NCI-H2029 treated with DMSO at 0.1 percent for 48 hours (cell line): ENCODE results near the gene TMEM175.
"Not testable (repeated sequence)": the region's sequence is repeated elsewhere in the genome, so short reads cannot be mapped to it uniquely, and the experiment has no call there.

Experiments used
- DNase-seq: peaks from one replicate; lab custom pipeline; 2025; lab: John Stamatoyannopoulos, UW

The TMEM175 gene

DNA sequence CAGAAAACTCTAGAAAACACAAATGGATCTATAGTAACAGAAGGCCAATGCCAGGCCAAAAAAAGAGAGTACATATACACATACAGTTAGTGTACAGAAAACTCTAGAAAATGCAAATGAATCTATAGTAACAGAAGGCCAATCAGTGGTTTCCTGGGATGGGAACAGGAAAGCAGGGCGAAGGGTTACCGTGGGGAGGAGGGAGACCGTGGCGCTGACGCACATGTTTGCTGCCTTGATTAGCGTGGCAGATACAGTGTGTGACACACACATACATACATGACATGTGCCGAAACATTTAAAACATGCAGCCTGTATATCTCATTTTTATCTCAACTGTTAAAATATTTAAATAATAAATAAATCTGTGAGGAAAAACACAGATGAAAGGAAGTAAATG, 14.8 kb upstream of the TMEM175 start:
- DNase-seq: no peak

DNA sequence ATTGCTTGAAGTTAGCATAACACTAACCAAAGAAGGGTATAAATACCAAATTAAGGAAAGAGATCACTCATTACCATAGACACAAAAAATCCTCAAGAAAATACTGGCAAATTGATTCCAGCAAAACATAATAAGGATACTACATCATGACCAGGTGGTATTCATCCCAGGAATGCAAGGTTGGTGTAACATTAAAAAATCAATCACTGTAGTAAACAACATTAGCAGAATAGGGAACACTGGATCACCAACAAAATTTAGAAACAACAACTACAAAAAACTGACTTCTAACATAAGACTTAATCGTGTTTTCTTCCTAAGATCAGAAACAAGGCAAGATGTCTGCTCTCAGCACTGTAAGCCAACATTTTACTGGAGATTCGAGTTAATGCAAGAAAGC, 14.3 kb upstream of the TMEM175 start:
- no peak for DNase-seq

DNA sequence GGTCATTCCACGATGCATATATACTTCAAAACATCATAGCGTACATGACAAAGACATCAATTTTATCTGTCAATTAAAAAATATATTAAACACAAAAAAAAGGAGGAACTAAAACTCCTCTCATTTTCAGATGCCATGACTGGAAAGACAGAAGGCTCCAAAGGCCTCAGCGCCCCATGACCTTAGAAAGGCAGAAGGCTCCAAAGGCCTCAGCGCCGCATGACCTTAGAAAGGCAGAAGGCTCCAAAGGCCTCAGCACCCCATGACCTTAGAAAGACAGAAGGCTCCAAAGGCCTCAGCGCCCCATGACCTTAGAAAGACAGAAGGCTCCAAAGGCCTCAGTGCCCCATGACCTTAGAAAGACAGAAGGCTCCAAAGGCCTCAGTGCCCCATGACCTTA, 13.7 kb upstream of the TMEM175 start:
- not testable (repeated sequence) for DNase-seq

DNA sequence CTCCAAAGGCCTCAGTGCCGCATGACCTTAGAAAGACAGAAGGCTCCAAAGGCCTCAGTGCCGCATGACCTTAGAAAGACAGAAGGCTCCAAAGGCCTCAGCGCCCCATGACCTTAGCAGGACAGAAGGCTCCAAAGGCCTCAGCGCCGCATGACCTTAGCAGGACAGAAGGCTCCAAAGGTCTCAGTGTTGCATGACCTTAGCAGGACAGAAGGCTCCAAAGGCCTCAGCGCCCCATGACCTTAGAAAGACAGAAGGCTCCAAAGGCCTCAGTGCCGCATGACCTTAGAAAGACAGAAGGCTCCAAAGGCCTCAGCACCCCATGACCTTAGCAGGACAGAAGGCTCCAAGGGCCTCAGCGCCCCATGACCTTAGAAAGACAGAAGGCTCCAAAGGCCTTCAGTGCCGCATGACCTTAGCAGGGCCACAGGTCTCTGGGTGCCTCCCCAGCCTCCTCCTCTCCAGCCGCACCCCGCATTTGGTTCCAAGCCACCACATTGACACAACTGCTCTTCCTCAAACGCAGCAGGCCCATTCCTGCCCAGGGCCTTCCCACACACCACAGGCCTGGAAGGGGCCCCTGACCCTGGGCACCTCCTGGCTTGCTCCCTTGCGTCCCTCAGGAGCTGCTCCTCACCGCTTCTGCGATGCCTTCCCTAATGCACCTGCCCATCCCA, 13.1 kb upstream of the TMEM175 start:
- DNase-seq: not testable (repeated sequence)

DNA sequence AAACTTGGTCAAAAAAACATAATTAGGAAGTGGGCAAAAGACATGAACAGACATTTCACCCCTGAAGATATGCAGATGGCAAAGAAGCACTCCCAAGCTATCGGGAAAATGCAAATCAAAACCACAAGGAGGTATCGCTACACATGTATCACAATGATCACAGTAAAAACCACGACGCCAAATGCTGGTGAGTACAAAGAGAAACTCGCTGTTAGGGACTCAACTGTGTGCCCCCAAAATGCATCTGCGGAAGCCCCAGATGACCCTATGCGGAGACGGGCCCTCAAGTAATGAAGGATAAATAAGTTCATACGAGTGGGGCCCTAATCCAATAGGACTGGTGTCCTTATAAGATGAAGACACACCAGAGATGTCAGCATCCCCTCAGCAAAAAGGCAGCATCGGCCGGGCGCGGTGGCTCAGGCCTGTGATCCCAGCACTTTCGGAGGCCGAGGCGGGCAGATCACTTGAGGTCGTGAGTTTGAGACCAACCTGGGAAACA, 10.4 kb upstream of the TMEM175 start:
- DNase-seq: no peak

DNA sequence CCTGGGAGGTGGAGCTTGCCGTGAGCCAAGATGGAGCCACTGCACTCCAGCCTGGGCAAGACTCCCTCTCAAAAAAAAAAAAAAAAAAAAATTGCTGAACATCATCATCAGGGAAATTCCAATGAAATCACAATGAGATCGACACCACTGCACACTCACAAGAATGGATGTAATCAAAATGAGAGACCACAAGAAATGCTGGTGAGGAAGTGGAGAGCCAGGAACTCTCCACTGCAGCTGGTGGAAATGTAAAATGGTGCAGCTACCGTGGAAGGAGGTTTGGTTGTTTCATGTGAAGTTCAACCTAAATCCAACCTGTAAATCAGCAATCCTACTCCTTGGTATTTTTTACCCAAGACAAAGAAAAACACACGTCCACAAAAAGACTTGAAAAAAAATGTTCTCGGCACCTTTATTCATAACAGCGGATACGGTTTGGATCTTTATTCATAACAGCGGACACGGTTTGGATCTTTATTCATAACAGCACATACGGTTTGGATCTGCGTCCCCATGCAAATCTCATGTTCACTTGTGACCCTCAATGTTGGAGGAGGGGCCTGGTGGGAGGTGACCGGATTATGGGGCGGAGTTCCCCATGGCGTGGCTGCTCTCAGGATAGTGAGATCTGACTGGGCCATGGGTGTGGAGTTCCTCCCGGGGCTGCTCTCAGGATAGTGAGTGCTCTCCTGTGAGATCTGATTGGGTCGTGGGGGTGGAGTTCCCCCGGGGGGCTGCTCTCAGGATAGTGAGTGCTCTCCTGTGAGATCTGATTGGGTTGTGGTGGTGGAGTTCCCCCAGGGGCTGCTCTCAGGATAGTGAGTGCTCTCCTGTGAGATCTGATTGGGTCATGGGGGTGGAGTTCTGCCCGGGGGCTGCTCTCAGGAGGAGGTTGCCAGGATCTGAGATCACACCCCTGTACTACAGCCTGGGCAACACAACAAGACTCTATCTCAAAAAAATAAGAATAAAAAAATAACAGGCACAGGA, 7.9 kb upstream of the TMEM175 start:
- DNase-seq: no peak

DNA sequence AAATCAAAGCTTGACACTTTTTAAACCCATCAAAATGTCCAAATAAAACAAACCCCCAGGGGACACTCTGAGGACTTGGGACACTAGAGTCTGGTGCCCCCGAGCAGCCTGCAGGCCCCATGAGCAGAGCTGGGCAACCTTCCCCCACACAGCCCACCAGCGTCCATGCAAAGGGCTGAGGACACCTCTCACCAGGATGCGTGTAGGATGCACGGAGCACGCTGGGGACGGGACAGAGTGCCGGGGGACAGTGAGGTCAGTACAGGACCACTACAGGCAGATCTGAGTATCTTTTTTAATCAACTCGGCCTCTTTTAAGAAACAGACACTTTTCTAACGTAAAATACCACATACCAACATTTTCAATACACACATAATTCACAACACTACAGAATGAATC, 7.1 kb upstream of the TMEM175 start:
- no peak for DNase-seq

DNA sequence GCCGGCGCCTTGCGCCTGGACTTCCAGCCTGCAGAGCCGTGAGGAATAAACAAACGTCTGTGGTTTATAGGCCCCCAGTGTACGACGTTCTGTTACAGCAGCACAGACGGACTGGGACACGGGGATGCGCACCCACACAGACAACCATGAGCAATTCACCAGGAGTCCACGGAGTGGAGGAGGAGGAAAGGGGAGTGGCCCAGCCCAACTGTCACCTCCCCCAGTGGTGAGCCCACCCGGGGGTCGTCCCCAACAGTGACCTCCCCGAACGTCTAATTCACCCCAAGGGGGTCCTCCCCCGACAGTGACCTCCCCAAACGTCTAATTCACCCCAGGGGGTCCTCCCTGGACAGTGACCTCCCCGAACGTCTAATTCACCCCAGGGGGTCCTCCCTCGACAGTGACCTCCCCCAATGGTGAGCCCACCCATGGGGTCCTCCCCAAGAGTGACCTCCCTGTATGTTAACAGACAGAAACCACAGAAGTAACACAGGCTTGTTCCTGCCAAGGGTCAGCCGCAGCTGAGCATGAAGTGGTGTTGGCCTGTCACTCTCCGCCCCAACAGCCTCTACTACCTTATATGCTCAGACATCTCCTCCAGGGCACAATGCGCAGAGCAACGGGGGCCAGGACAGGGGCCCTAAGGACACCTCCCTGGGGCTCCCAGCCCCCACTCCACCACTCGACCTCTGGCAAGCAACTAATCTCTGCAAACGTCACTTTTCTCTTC, 6.3 kb upstream of the TMEM175 start:
- DNase-seq: no peak

DNA sequence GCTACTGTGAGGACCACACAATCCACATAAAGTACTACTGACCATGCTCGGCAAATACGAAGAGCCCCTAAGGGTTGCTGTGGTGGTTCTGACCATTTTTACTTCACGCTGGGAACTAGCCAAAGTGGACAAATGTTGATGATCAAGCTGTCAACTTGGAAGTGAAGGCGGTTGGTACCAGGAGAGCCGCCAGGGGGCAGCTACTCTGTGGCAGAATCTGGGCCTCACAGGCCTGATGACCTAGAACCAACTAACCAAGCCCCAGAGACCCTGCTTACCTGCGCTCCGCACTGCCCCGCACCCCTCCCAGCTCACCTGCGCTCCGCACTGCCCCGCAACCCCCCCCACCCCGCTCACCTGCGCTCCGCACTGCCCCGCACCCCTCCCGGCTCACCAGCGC, 5.7 kb upstream of the TMEM175 start:
- no peak for DNase-seq

DNA sequence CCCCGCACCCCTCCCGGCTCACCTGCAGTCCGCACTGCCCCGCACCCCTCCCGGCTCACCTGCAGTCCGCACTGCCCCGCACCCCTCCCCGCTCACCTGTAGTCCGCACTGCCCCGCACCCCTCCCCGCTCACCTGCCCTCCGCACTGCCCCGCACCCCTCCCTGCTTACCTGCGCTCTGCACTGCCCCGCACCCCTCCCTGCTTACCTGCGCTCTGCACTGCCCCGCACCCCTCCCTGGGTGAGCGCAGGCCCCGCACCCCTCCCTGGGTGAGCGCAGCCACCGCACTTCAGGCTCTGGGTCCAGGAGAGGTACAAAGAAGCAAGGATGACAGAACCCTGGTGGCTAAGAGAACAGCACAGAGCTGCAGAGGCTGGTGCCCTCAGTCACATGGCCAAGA, 4.7 kb upstream of the TMEM175 start:
- DNase-seq: not testable (repeated sequence)

DNA sequence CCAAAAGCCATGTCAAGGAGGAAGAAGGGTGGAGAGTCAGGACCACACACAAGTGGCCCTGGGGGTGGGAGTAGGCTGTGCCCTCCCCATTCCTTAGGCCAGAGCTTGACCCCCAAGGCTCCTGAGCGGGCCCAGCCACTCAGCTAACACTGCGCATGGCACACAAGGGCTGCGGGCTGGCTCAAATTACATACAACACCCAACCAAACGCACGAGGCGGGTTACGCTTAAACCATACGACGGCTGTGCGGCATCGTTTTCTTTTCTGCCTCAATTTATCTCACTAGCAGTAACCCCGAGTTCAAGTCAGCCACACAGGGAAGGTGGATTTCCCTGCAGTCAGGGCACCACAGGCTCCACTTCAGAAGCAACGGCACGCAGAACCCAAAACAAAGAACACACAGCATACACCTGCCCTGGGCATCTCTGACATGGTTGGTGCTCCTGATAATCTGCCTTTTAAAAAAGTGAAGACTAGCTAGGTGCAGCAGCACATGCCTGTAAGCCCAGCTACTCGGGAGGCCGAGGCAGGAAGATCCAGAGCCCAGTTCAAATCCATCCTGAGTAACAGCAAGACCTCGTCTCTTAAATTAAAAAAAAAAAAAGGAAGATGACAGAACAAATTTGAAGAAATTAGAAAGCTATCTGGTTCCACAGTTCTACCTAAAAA, 3.0 kb upstream of the TMEM175 start:
- DNase-seq: no peak

DNA sequence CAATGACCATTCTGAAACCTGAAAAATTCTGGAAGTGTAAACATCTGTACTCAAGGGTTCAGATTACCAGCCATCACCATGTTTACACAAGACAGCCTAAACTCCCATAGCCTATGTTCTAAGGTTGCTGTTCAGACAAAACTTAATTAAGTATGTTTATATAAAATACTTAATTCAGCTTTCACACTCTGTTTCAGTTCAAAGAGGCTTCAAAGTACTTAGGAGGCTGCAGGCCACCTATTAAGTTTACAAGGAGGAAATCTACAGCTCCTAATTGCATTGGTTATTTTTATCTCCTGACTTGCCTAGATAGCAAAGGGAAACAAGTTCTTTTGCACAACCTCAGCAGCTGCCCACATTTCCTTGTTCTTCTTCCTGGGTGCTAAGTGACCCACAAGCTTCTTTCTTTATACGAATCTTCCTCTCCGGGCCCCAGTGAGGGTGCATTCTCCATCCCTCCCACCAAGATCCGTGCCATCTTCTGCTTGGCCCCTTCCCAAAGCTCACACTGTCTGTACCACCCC, 2.2 kb upstream of the TMEM175 start:
- peak; percentile 5 for DNase-seq

DNA sequence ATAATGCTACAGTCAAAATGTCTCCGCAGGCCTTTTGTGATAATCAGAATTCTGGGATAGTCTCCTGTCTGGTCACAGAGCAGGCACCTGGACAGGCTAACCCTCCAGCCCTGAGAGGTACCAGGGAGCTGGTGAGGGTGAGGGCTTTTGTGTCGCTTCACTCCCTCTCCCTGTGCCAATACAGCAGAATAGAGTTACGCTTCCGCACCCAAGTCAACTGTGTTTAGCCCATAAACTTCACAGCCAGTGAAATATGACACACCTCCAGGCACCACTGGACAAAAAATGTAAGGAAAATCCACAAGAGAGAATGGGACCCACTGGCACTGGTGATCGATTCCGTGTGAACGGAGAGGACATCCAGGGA, 1.4 kb upstream of the TMEM175 start:
- DNase-seq: no peak

DNA sequence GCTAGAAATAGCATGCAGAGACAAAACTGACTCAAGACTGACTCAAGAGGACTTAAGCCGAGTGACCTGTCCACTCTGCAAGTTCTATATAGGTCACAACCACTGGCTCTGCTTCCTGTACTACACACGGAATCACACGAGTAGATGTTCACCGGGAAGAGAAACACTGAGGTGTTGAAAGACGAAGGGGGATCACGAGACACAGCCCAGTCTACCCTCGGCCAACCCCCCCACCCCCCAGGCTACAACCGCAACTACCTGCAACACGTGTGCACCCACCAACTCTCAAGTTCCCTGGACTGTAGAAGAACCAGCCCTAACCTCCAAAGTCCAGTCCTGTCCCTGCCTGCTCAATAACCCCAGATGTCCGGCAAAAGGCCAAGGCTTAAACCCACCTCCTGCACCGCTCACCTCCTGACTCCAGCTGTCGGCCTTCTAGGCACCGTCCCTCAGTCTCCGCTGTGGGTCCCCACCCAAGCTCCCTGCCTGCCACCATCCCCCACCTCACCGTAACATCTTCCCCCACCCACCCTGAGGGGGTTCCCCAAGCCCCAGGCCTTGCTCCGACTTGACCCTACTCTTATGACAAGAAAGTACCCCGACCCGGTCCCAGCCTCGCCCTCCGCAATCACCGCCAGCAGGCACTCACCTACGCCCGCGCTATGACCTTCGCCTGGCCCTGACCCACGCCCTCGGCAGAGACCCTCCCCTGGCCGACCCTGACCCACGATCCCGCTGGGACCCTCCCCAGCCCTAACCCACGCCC, 883 bp upstream of the TMEM175 start:
- no peak for DNase-seq

DNA sequence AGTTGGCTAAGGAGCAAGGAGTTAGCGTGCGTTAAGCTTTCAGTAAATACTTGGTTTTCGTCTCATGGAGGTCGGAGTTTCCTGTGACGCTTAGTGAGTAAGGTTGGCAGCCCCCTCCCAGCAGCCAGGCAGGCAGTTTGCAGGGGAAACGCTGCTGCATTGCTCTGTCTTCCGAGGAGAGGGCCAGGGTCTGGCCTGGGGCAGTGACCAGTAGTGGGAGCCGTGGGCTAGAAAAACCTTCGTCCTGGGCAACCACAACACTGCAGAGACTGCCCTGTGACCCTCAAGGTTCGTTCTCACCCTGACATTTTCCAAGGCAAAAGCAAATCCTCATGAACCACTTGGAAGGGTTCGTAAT, 432 bp downstream of the TMEM175 start:
- DNase-seq: no peak

DNA sequence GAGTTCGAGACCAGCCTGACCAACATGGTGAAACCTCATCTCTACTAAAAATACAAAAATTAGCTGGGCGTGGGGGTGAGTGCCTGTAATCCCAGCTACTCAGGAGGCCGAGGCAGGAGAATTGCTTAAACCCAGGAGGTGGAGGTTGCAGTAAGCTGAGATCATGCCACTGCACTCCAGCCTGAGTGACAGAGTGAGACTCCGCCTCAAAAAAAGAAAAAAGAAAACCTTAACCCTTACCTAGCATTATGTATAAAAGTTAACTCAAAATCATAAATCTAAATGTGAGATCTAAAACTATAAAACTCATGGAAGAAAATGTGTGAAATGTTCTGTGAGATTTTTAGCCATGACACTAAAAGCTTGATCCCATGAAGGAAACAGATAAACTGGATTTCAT, 7.2 kb downstream of the TMEM175 start:
- not testable (repeated sequence) for DNase-seq

DNA sequence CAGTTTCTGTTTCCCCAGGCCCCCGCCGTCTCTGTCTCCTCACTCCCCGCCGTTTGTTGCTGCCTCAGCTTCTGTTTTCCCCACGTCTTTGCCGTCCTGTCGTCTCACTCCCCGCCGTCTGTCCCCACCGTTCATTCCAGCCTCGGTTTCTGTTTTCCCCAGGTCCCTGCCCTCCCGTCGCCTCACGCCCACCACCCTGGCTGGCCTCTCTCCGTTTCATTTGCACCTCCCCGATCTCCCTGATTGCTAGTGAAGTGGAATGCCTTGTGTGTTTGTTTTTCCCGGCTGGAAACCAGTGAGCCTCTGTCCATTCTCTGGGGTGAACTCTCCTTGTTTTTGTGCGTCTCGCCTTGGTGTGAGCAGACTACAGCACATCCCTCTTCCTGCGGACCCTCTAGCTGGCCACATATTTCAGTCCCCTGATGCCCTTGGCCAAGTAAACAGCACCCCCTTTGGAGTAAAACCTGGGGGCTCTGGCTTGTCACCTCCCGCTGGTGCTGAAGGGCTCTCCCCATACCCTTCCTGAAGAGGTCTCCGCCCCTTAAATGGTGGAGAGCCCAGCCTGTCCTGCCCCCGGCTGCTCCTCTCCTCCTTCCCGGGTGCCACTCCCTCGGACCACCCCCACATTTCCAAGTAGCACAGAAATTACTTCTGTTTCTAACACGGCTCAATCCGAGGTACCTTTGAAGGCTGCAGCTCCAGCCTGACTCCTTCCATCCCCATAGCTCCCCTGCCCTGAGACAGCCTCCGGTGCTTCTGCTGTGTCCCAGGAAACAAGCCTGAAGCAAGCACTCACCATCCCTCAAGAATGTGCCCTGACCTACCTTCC, 13.2 kb downstream of the TMEM175 start:
- no peak for DNase-seq

DNA sequence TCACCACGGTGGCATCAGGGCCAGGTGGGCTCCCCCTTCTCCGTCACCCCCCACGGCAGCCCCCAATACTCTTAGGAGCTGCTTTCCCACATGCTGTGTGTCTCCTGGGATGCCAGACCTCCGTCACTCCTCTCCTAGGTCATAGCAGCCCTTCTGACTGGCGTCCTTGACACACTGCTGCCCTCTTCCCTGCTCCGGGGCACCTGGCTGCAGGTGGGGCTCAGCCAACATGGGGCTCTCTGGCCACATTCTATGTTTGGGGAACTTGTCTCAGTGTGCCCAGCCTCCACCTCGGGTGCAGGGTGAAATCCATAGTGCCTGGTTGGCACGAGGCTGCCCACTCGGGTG, 13.8 kb downstream of the TMEM175 start:
- DNase-seq: no peak

DNA sequence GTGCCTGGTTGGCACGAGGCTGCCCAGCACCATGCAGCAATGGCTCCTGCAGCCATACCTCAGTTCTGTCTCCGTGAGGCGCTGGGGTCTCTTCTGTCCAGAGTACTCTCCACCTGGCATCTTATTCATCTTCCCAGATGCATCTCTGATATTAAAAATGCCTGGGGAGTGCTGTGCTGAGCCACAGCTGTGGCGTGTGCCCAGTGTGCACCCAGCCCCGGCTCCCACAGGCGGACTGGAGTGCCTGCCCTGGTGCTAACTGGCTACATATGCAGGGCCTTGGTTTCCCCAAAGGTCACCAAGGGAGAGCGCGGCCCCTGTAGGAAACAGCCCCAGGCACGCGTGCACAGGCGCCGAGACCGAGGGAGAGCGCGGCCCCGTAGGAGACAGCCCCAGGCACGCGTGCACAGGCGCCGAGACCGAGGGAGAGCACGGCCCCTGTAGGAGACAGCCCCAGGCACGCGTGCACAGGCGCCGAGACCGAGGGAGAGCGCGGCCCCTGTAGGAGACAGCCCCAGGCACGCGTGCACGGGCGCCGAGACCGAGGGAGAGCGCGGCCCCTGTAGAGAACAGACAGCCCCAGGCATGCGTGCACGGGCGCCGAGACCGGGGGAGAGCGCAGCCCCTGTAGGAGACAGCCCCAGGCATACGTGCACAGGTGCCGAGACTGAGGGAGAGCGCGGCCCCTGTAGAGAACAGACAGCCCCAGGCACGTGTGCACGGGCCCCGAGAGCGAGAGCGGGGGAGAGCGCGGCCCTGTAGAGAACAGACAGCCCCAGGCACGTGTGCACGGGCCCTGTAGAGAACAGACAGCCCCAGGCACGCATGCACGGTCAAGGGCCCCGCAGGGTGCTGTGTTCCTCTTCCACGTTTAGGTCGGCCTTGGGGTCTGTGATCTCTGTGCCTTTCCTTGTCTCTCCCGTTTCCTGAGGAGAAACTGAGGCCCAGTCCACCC, 14.5 kb downstream of the TMEM175 start:
- DNase-seq: no peak
